Effector memory CD8-positive, alpha-beta T cell (primary cell): ENCODE data around the gene MICALL1.
"Not testable (repeated sequence)": the region's sequence is repeated elsewhere in the genome, so short reads cannot be mapped to it uniquely, and the experiment has no call there.

Experiments used
- ATAC-seq: fragments of 150-1000 bp; cut with Tn5 transposase; replicated peaks from 2 replicates; pipeline ENCODE4 v1.10.0; 2021; ENCODE audit warnings: mild to moderate bottlenecking, moderate library complexity
- DNase-seq, 3 experiments: peaks; one replicate each; pipeline ENCODE4 v3.0.0; 2021
- H3K27ac Mint-ChIP-seq, 2 donors: one replicate each; pipeline ENCODE4 v1.8.0; 2022; ENCODE audit warnings: mild to moderate bottlenecking in 2 of 2, mixed read lengths in 2 of 2, moderate library complexity in 2 of 2
- H3K27me3 Mint-ChIP-seq, 2 donors: one replicate each; pipeline ENCODE4 v1.8.0; 2022; ENCODE audit warnings: mixed read lengths in 2 of 2
- H3K36me3 Mint-ChIP-seq: one replicate; pipeline ENCODE4 v1.8.0; 2022; ENCODE audit warnings: mild to moderate bottlenecking, moderate library complexity, mixed read lengths; ENCODE audit not compliant: insufficient read depth
- H3K4me1 Mint-ChIP-seq, 2 donors: one replicate each; pipeline ENCODE4 v1.8.0; 2022; ENCODE audit warnings: low read depth in 2 of 2, mixed read lengths in 2 of 2
- H3K4me3 Mint-ChIP-seq, 2 donors: one replicate each; pipeline ENCODE4 v1.8.0; 2022; ENCODE audit warnings: mild to moderate bottlenecking in 2 of 2, mixed read lengths in 2 of 2, moderate library complexity in 2 of 2
- H3K9me3 Mint-ChIP-seq, 2 donors: one replicate each; pipeline ENCODE4 v1.8.0; 2022; ENCODE audit warnings: mixed read lengths in 2 of 2

MICALL1 gene

DNA sequence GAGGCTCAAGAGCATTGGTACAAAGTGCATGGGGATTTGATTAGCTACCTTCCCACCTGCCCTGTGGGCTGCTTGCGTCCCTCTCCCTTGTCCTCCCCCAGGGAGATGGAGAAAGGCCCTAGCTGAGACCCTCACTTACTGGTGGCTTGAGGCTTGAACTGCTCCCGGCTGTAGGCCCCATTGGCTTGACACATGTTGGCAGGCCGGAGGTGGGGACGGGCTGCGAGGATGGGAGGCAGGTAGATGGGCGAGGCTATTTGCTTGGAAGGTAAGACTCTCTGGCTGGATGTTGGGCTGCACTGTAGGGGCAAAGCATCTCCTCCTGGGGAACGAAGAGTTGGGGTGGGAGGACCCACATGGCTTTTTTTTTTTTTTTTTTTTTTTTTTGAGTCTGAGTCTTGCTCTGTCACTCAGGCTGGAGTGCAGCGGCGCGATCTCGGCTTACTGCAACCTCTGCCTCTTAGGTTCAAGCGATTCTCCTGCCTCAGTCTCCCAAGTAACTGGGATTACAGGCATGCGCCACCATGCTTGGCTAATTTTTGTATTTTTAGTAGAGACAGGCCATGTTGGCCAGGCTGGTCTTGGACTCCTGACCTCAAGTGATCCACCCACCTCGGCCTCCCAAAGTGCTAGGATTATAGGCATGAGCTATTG, 41.2 kb downstream of the MICALL1 start:
- H3K27ac Mint-ChIP-seq, ATAC-seq, H3K36me3 Mint-ChIP-seq, H3K4me3 Mint-ChIP-seq, DNase-seq, H3K27me3 Mint-ChIP-seq, H3K4me1 Mint-ChIP-seq, H3K9me3 Mint-ChIP-seq: not testable (repeated sequence)

DNA sequence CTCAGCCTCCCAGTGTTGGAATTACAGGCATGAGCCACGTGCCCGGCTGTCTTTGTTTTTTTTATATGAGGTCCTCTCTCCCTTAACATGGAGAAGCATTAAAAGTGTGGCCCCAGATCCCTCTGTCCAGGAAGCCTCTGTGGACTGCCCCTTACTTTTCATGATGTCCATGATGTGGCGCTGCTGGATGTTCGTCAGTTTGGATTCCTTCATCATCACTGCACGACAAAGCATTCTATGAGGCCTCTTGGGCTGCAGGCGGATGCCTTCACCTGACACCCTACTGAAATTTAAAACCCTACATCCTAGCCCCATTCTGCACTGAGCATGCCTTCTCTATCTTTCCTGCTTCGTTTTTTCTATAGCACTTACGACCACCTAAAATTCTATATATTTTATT, 45.2 kb downstream of the MICALL1 start:
- no peaks in the 10 kb centered on the region for H3K9me3 Mint-ChIP-seq
- no peak for DNase-seq
- H3K4me1 Mint-ChIP-seq, result peaks cover 18 to 24% of the 10 kb centered on the region in 2 donors
- H3K27me3 Mint-ChIP-seq, result peaks cover 11% of the 10 kb centered on the region in 2 donors
- no peak overlapping the region for H3K4me3 Mint-ChIP-seq
- ATAC-seq, result no peak
- H3K27ac Mint-ChIP-seq, result no peak overlapping the region
- H3K36me3 Mint-ChIP-seq, result peaks cover 11% of the 10 kb centered on the region

DNA sequence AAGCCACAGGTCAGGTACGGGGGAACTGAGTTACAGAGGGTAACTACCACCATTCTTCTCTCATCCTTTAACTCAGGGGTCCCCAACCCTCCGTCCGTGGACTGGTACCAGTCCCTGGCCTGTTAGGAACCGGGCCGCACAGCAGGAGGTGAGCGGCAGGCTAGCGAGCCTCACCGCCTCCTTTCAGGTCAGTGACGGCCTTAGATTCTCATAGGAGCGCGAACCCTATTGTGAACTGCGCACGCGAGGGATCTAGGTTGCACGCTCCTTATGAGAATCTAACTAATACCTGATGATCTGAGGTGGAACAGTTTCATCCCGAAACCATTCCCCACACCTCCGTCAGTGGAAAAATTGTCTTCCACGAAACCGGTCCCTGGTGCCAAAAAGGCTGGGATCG, 46.5 kb downstream of the MICALL1 start:
- Mint-ChIP-seq H3K4me3 (peak overlapping the region; percentile 83 to 96), H3K36me3 (peaks cover 18% of the 10 kb centered on the region), H3K27ac (peak overlapping the region; percentile 88 to 98), H3K4me1 (peaks cover 25 to 36% of the 10 kb centered on the region in 2 donors), H3K27me3 (peaks cover 11% of the 10 kb centered on the region in 2 donors)
- H3K9me3 Mint-ChIP-seq, ATAC-seq, DNase-seq: not testable (repeated sequence)

DNA sequence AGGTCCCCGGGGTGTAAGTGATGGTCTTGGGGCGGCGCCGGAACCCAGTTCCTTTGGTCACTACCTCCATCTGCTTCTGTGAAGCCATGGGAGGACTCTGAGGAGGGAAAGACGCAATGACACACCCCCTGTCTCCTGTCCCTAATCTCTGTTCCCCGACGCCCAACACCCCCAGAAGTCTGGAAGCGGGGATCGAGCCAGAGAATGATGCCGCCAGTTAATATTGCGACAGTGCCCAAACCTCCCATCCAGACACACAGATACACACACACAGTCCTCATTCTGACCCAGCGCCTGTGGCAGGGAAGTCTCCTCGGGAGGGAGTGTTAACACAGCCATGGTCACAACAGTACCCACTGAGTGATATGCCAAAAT, 47.0 kb downstream of the MICALL1 start:
- H3K27ac Mint-ChIP-seq, result peak overlapping the region; percentile 88 to 98
- peaks cover 28 to 39% of the 10 kb centered on the region in 2 donors for H3K4me1 Mint-ChIP-seq
- peaks cover 22% of the 10 kb centered on the region for H3K36me3 Mint-ChIP-seq
- peak overlapping the region; percentile 83 to 96 for H3K4me3 Mint-ChIP-seq
- H3K9me3 Mint-ChIP-seq, result no peaks in the 10 kb centered on the region
- peaks cover 11% of the 10 kb centered on the region in 2 donors for H3K27me3 Mint-ChIP-seq
- peak; percentile 51 for ATAC-seq
- no peak for DNase-seq

DNA sequence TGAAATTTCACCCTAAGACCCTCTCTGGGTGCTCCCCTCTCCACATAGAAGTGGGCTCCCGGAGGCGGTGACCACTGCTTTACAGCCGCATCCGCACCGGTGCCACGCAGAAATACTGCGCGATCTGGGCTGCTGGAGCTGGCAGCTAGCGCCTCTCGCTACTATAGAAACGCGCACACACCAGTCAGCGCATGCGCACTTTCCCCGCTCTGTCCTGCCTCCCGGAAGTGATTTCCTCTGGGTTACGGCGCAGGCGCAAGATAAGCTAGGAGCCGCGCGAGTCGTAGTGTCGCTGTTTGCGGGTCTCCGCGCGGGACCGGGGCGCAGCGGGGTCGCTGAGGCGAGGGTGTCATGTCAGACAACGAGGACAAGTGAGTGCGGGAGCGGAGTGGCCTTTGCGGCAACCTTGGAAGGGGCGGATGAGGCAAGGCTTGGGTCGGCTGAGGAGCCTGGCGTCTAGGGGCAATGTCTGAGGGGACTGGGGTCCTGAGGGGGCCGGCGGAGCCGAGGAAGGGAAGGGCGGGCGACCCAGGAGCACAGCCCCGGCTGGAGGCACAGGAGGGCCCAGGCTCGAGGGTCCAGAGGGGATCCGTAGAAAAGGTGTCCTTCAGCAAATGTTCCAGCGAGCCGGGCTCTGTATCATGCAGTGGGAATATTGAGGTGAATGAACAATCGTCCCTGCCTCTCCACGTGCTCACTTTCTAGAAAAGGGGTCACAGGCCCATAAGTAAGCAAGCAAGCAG, 47.5 kb downstream of the MICALL1 start, which contains the start of the genes C22orf23 and POLR2F:
TSS of gene C22orf23 (minus strand) at position 165 of the 743 bp plus-strand sequence. CDS start 452 bp downstream, outside the sequence.
TSS of gene POLR2F (plus strand) at position 263 of the 743 bp plus-strand sequence. CDS start at position 352, 89 bp downstream.
- peak; percentile 91 to 94 (median 94) for DNase-seq
- Mint-ChIP-seq H3K9me3 (no peaks in the 10 kb centered on the region), H3K4me1 (peaks cover 28 to 41% of the 10 kb centered on the region in 2 donors), H3K27me3 (peaks cover 11% of the 10 kb centered on the region in 2 donors), H3K27ac (peak within 1 kb of the TSS; percentile 88 to 98), H3K36me3 (peaks cover 25% of the 10 kb centered on the region), H3K4me3 (peak within 1 kb of the TSS; percentile 83 to 96)
- ATAC-seq, result peak; percentile 96

DNA sequence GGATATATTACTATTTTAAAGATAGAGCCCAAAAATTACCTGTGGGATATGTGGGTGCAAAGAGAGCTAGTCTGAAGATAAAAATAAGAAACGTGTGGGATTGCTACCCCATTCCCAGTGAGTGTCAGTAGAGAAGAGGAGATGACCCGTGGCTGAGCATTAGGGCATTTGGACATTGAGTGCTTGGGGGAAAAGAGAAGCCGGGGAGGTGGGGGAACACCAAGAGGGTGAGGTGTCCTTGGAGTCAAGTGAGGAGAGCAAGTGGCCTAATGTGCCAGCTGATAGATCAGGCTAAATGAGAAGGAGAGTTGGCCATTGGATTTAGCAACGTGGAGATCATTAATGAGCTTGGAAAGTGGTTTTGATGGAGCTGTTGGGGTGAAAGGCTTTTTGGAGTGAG, 48.6 kb downstream of the MICALL1 start:
- Mint-ChIP-seq H3K27me3 (peaks cover 11% of the 10 kb centered on the region in 2 donors), H3K4me1 (peaks cover 28 to 51% of the 10 kb centered on the region in 2 donors), H3K36me3 (peaks cover 36% of the 10 kb centered on the region), H3K4me3 (peak overlapping the region; percentile 83 to 96), H3K9me3 (no peaks in the 10 kb centered on the region), H3K27ac (peak overlapping the region in 1 of 2 donors; percentile 98)
- DNase-seq (no peak), ATAC-seq (no peak)

DNA sequence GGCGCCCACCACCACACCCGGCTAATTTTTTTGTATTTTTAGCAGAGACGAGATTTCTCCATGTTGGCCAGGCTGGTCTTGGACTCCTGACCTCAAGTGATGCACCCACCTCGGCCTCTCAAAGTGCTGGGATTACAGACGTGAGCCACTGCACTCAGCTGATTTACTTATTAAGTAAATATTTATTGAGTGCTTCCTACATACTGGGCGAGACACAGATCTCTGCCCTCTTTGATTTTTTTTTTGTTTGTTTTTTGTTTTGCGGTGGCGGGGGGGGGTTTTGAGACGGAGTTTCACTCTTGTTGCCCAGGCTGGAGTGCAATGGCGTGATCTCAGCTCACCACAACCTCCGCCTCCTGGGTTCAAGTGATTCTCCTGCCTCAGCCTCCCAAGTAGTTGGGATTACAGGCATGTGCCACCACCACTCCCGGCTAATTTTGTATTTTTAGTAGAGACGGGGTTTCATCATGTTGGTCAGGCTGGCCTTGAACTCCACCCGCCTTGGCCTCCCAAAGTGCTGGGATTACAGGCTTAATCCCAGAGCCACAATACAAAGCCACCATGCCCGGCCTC, 49.8 kb downstream of the MICALL1 start:
- Mint-ChIP-seq H3K36me3 (peaks cover 48% of the 10 kb centered on the region), H3K4me1 (peaks cover 28 to 51% of the 10 kb centered on the region in 2 donors), H3K27me3 (peaks cover 11% of the 10 kb centered on the region in 2 donors)
- not testable (repeated sequence) for H3K9me3 Mint-ChIP-seq, H3K4me3 Mint-ChIP-seq, ATAC-seq, DNase-seq, H3K27ac Mint-ChIP-seq

DNA sequence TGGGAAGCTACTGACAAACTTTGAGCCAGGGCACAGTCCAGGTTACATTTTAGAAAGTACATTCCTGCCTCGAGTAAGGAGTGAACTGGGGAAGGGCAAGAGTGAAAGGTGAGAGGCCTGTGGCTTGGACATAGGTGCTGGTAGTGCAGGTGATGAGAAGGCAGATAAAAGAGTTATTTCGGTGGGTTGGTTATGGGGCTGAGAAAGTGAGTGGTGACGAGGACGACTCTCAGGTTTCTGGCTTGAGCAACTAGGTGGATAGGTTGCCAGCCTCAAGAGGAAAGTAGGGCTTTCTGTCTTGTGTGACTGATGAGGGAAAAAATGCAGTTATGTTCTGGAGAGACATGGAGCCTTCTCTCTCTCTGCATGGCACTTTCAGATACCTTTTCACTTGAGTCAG, 51.1 kb downstream of the MICALL1 start:
- Mint-ChIP-seq H3K27ac (no peak overlapping the region), H3K36me3 (peaks cover 58% of the 10 kb centered on the region), H3K9me3 (no peaks in the 10 kb centered on the region), H3K4me1 (peaks cover 28 to 51% of the 10 kb centered on the region in 2 donors), H3K4me3 (no peak overlapping the region), H3K27me3 (peaks cover 8 to 11% of the 10 kb centered on the region in 2 donors)
- DNase-seq (no peak), ATAC-seq (no peak)

DNA sequence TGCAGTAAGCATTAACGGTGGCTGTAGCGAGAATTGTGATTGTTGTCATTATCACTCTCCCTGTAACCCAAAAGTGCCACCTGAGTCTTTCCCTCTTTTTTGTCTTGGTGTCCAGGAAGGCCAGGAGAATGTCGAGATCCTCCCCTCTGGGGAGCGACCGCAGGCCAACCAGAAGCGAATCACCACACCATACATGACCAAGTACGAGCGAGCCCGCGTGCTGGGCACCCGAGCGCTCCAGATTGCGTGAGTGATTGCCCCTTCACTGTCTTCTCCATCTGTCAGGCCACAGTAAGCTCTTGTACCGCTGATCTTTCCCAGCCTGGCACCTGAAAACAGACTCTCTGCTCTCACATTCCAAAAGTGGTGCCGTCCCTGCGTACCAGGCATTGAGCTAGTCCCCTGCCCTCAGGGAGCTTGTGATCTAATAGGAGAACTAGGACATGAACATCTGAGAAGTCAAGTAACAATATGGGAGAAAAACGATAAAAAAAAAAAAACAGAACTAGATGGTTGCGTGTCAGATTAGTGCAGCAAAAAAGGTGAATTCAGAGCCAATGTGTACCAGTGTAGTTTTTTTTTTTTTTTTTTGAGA, 53.2 kb downstream of the MICALL1 start:
- no peaks in the 10 kb centered on the region for H3K9me3 Mint-ChIP-seq
- H3K4me1 Mint-ChIP-seq, result peaks cover 18 to 37% of the 10 kb centered on the region in 2 donors
- H3K4me3 Mint-ChIP-seq, result no peak overlapping the region
- ATAC-seq (no peak), DNase-seq (no peak)
- no peaks in the 10 kb centered on the region for H3K27me3 Mint-ChIP-seq
- H3K27ac Mint-ChIP-seq, result no peak overlapping the region
- H3K36me3 Mint-ChIP-seq, result peaks cover 55% of the 10 kb centered on the region

DNA sequence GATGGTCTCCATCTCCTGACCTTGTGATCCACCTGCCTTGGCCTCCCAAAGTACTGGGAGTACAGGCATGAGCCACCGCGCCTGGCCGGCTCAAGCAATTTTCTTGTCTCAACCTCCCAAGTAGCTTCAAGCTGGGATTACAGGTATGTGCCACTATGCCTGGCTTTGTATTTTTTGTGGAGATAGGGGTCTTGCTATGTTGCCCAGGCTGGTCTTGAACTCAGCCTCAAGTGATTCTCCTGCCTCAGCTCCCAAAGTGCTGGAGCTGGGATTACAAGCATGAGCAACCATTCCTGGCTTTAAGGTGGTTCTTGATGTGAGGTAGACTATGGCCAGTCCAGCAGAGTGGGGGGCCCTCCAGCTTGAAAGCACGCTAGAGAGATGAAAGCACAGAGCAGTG, 55.0 kb downstream of the MICALL1 start:
- peaks cover 52% of the 10 kb centered on the region for H3K36me3 Mint-ChIP-seq
- H3K27ac Mint-ChIP-seq, result peak overlapping the region; percentile 65 to 77
- no peaks in the 10 kb centered on the region for H3K9me3 Mint-ChIP-seq
- ATAC-seq (no peak), DNase-seq (no peak)
- H3K4me3 Mint-ChIP-seq, result no peak overlapping the region
- H3K27me3 Mint-ChIP-seq, result no peaks in the 10 kb centered on the region
- H3K4me1 Mint-ChIP-seq, result peaks cover 13 to 36% of the 10 kb centered on the region in 2 donors

DNA sequence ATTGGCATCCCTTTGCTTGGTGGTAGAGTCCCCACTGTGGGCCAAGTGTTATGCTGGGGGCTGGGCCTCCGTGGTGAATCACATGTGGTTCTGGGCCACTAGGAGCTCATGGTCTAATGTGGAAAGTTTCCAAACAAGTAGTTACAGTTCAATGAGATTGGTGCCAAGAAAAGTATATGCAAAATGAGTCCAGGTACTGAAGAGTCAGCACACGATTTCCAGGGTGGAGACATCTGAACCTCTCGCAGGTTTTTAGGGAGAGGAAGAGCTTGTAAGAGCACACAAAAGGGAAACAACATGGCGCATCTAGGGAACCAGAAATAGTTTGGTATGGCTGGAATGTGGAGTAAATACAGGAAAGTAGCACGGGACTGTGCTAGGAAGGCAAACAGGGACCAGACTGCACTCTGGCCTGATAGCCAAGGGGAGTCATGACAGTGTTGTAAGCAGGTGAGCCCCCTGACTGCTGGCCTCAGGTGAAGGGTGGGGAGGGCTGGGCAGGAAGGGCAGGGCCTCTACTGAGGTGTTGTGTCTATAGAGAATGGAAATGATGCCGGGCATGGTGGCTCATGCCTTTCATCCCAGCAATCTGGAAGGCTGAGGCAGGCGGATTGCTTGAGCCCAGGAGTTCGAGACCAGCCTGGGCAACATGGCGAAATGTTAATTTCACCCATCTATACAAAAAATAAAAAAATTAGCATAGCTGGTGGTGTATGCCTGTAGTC, 60.0 kb downstream of the MICALL1 start:
- H3K27me3 Mint-ChIP-seq, result no peaks in the 10 kb centered on the region
- peaks cover 38% of the 10 kb centered on the region for H3K36me3 Mint-ChIP-seq
- no peak for DNase-seq
- peaks cover 7 to 17% of the 10 kb centered on the region in 2 donors for H3K4me1 Mint-ChIP-seq
- no peak overlapping the region for H3K4me3 Mint-ChIP-seq
- H3K27ac Mint-ChIP-seq, result no peak overlapping the region
- ATAC-seq, result no peak
- H3K9me3 Mint-ChIP-seq, result no peaks in the 10 kb centered on the region

DNA sequence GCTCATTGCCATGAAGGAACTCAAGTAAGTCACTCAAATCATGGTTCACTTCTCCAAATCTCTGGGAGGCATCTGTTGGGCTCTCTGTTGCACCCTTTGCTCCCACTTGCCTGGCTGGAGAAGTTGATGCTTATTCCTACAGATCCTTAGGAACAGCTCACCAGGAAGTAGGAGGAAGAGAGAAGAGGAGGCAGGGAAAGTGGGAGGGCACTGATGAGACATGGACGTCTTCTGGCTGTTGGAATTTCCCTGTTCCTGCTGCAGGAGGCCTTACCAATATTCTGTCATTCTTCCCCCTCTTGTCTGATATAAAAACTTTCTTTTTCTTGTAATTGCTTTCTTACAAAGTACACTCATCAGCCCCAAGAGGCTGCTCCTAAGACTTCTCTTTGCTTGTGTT, 61.0 kb downstream of the MICALL1 start:
- peaks cover 7 to 17% of the 10 kb centered on the region in 2 donors for H3K4me1 Mint-ChIP-seq
- no peak overlapping the region for H3K4me3 Mint-ChIP-seq
- no peaks in the 10 kb centered on the region for H3K27me3 Mint-ChIP-seq
- H3K9me3 Mint-ChIP-seq, result no peaks in the 10 kb centered on the region
- DNase-seq, result no peak
- no peak for ATAC-seq
- peak overlapping the region in 1 of 2 donors; percentile 16 for H3K27ac Mint-ChIP-seq
- H3K36me3 Mint-ChIP-seq, result peaks cover 30% of the 10 kb centered on the region
